HG03521 (cell line): ENCODE data around the gene ZNF423.
"Not testable (repeated sequence)": the region's sequence is repeated elsewhere in the genome, so short reads cannot be mapped to it uniquely, and the experiment has no call there.

ENCODE experiments used
- ATAC-seq: cut with Tn5 transposase; IDR thresholded peaks from one replicate; pipeline ENCODE4 v1.9.1; 2021; ENCODE audit warnings: mild to moderate bottlenecking, moderate library complexity; ENCODE audit not compliant: unreplicated experiment

Gene ZNF423

DNA sequence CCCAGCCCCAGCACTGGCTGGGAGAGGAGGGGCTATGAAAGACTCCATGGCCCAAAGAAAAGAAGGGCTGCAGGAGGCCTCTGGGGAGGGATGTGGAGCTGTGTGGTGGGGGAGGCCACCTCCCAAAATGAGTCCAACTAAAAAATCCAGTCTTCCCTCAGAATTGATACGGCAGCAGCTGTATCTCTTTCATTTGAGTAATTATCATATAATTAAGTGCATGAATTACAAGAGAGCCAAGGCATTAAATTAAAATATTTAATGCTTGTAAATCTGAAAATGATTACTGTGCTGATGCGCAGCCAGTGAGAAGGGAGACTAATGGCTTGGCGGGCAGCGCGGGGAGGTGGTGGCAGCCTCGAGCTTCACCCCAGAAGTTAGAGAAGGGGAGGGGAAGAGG, 289.5 kb downstream of the ZNF423 start:
- ATAC-seq, result no peak

GRCh38 chr16:49564496-49565229, 291.2 kb downstream of the ZNF423 start:
- no peak for ATAC-seq

- ATAC-seq, result no peak
Measured at GRCh38 chr16:49563666-49564065, 292.2 kb downstream of the ZNF423 start.

DNA sequence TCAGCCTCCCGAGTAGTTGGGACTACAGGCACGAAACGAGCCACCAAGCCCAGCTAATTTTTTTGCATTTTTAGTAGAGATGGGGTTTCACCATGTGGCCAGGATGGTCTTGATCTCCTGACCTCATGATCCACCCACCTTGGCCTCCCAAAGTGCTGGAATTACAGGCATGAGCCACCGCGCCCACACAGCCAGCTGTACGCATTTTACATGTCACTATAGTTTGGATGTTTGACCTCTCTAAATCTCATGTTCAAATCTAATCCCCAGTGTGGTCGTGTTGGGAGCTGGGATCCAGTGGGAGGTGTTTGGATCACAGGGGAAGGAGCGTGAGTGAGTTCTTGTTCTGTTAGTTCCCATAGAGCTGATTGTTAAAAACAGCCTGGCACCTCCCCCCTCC, 293.0 kb downstream of the ZNF423 start:
- not testable (repeated sequence) for ATAC-seq

- ATAC-seq, result no peak
Measured at GRCh38 chr16:49562228-49562627, 293.7 kb downstream of the ZNF423 start.

GRCh38 chr16:49560004-49560830, 295.7 kb downstream of the ZNF423 start:
- ATAC-seq, result no peak

GRCh38 chr16:49559242-49559641, 296.7 kb downstream of the ZNF423 start:
- no peak for ATAC-seq

DNA sequence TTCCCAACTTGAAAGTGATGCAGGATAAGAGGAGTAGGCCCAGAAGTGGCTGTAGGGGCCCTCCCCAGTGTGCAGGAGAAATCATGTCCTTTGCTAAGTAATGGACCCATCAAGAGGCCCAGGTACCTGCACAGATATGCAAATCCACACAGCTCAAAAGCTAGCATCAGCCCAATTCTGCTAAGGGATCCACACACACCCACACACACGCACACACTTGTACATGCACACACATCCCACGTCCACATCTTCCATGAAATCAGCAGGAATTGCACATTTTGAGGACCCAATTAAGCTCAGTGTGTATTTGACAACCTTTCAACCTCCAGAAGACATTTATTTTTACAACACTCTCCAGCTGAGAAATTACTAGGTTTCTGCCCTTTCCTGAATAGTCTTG, 297.5 kb downstream of the ZNF423 start:
- ATAC-seq, result no peak

- ATAC-seq, result no peak
Measured at GRCh38 chr16:49556606-49557446, 299.1 kb downstream of the ZNF423 start.

DNA sequence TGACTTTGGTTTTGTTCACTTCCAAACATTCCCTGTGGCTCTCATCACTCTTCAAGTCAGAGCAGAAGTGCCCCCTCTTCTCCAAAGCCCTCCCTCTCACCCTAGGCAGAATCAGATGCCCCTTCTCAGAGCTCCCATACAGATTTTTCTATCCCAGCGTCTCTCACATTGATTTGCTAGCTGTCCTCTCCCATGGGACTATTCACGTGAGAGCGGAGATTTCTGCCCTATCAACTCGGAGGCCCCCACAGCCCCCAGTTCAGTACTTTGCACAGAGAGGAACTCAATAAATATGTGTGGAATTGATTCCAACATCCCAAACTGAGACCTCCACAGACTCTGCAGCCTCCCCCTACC, 299.7 kb downstream of the ZNF423 start:
- ATAC-seq, result no peak

GRCh38 chr16:49554681-49555080, 301.2 kb downstream of the ZNF423 start:
- no peak for ATAC-seq

- no peak for ATAC-seq
Measured at GRCh38 chr16:49552313-49552928, 303.5 kb downstream of the ZNF423 start.

DNA sequence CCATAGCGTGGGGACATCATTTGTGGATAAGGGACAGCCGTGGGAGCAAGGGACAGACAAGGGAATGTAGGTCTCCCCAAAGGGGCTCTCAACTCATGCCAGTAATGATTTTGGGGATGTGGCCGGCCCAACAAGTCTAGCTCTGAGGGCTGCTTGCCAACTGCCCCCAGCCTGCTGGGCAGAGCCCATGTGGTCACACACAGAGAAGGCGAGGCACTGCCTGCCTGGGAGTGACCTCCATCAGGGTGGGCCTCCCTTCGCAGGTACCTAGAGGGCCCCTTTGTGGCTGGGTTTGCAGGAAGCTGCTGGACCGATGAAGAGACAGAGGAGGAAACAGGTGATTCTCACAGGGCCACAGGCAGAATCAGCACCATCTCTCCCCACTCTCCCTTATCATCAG, 305.2 kb downstream of the ZNF423 start:
- no peak for ATAC-seq

GRCh38 chr16:49550140-49550539, 305.8 kb downstream of the ZNF423 start:
- ATAC-seq, result no peak

GRCh38 chr16:49548325-49548970, 307.5 kb downstream of the ZNF423 start:
- no peak for ATAC-seq

DNA sequence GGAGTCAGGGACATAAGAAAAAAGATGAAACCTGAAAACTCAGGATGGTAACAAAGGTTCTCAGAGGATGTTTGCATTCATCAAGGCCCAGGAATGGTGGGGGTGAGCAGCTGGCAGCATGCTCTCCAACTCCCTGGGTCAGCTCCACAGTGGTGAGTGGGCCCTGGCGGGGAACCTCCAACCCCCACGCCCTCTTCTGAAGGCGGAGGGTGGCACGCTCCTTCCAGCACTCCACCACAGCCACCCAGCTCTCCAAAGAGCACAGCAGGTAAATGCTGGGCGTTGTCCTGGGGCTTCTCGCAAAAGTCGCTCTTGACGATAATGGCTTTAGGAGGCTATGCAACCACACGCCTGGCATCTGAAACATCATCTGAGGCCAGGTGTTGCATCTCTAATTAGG, 308.5 kb downstream of the ZNF423 start:
- no peak for ATAC-seq

GRCh38 chr16:49546735-49547134, 309.2 kb downstream of the ZNF423 start:
- ATAC-seq, result no peak

DNA sequence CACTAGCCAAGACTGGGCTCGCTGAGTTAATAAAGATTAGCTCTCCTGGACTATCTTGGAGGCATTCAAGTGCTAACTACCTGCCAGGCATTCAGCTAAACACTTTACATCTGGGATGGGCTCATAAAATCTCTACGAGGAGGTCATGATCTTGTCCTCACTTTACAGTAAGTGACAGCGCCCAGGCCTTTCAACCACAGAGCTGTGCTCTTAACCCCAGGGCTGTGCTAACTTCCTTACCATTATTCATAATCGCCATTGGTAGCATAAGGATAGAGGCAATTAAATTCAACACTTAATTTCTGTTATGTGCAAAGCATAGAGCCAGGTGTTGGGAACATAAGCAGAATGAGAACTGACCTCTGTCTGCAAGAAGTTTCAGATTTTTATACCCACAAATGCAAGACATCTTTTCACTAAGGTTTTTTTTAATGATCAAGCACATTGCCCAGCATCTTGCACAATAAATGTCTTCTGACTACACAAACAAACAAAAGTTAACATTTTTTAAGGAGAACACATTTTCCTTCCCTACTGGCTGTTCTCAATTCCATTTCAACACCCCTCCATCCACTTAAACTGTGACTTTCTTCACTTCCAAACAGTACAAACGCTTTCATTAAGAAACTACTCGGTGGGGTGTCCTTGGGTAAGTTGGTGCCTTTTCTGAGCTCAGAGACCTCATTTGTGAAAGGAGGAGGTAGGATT, 310.0 kb downstream of the ZNF423 start:
- no peak for ATAC-seq

DNA sequence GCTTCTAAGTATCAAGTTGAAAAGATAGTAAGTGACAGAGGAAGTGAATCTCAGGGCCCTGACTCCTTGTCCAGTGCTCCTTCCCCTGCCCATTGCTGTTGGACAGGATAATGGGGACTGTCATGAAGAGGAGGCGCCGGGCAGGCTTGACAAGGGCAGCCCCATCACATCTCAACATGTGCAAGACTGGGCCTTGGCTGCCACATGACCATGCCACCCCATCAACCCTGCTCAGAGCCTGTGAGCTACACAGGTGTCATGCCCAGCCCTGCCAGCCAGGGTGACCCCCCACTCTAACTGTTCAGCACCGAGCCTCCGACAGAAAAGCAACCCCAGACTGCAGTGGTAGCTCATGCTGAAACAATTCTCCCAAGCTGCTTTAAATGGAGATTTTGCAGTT, 310.7 kb downstream of the ZNF423 start:
- no peak for ATAC-seq

GRCh38 chr16:49544828-49545227, 311.1 kb downstream of the ZNF423 start:
- no peak for ATAC-seq
